PC-9 (cell line): ENCODE measurements around the gene SUPT5H. TPM values are rescaled to one million over a fixed set of nuclear protein-coding genes. Genes with fewer than 3 reads are reported as not detected.
A peak's percentile ranks its signal among the peaks of the same experiment; 100 is the strongest.

Experiments used
- BruUV-seq: library from RNA; stranded (reverse); fragments of 400-500 nt; replicated peaks from 2 replicates; lab custom pipeline; 2021; lab: Mats Ljungman, UMichigan
- CTCF ChIA-PET: fragments of 300-600 bp; sonication (Branson Sonifier 250); formaldehyde crosslinking; loops from one replicate; lab custom pipeline; 2022; ENCODE audit warnings: antibody characterized with exemption; lab: Charles Lee
- POLR2A ChIA-PET: fragments of 300-600 bp; sonication (Branson Sonifier 250); formaldehyde crosslinking; loops from one replicate; lab custom pipeline; 2022; ENCODE audit warnings: antibody characterized with exemption; ENCODE audit not compliant: unreplicated experiment; lab: Charles Lee
- DNase-seq, 2 experiments: peaks; one replicate each; pipeline versions ENCODE4 v3.0.0 to v3.0.0-alpha.2; 2015 to 2022; ENCODE audit warnings: mixed read lengths in 1 of 2
- H2AFZ ChIP-seq: fragments of 200-600 bp; sonication (generic); 2 replicates; pipeline ENCODE4 v1.8.1; 2017; ENCODE audit warnings: antibody characterized with exemption
- H3F3A ChIP-seq: fragments of 200-600 bp; sonication (generic); 2 replicates; pipeline ENCODE4 v1.8.1; 2017; ENCODE audit warnings: antibody characterized with exemption, mild to moderate bottlenecking, low read depth; ENCODE audit not compliant: insufficient read depth
- H3K27ac ChIP-seq: fragments of 200-600 bp; sonication (generic); 2 replicates; pipeline ENCODE4 v1.6.1; 2016; ENCODE audit warnings: mixed run types
- H3K27me3 ChIP-seq: fragments of 200-600 bp; sonication (generic); 2 replicates; pipeline ENCODE4 v1.6.1; 2016; ENCODE audit warnings: low read depth, mixed run types; ENCODE audit not compliant: insufficient read depth
- H3K36me3 ChIP-seq: fragments of 200-600 bp; sonication (generic); 2 replicates; pipeline ENCODE4 v1.6.1; 2016; ENCODE audit warnings: low read depth, mixed run types
- H3K4me1 ChIP-seq: fragments of 200-600 bp; sonication (generic); replicated peaks from 2 replicates; pipeline ENCODE4 v1.6.1; 2016; ENCODE audit warnings: mixed run types; ENCODE audit not compliant: insufficient read depth
- H3K4me2 ChIP-seq: fragments of 200-600 bp; sonication (generic); 2 replicates; pipeline ENCODE4 v1.6.1; 2017; ENCODE audit warnings: mixed run types
- H3K4me3 ChIP-seq: fragments of 200-600 bp; sonication (generic); 2 replicates; pipeline ENCODE4 v1.6.1; 2016; ENCODE audit warnings: mixed run types
- H3K79me2 ChIP-seq: fragments of 200-600 bp; sonication (generic); 2 replicates; pipeline ENCODE4 v1.6.1; 2017; ENCODE audit warnings: low read depth, mixed run types
- H3K9me2 ChIP-seq: fragments of 200-600 bp; sonication (generic); 2 replicates; pipeline ENCODE4 v1.8.1; 2017; ENCODE audit warnings: mild to moderate bottlenecking; ENCODE audit not compliant: insufficient read depth
- H3K9me3 ChIP-seq: fragments of 200-600 bp; sonication (generic); 2 replicates; pipeline ENCODE4 v1.8.1; 2016; ENCODE audit warnings: low read depth; ENCODE audit not compliant: insufficient read depth
- H4K20me1 ChIP-seq: fragments of 200-600 bp; sonication (generic); 2 replicates; pipeline ENCODE4 v1.8.1; 2017; ENCODE audit not compliant: insufficient read depth
- CTCF ChIP-seq: fragments of 200-600 bp; sonication (generic); conservative IDR thresholded peaks from 2 replicates; pipeline ENCODE4 v1.6.1; 2017; ENCODE audit warnings: mixed run types, antibody characterized with exemption, mild to moderate bottlenecking, moderate library complexity
- EZH2 ChIP-seq: fragments of 200-600 bp; sonication (generic); IDR thresholded peaks from 2 replicates; pipeline ENCODE4 v1.8.0; 2017; ENCODE audit warnings: antibody characterized with exemption, low read depth
- intact Hi-C: fragments of 100-400 bp; cut with micrococcal nuclease; formaldehyde crosslinking; loops from one replicate; pipeline ENCODE4 v1.10.0; 2022; ENCODE audit not compliant: unreplicated experiment
- total RNA-seq: library from RNA; stranded (reverse); gene quantifications from 2 replicates; pipeline ENCODE4 v1.2.3, GENCODE V29; 2021

SUPT5H gene
- total RNA-seq, 1 experiment from 2014 or later, result 118 TPM

- no peaks in the 10 kb centered on the region for H3K27me3 ChIP-seq
- peaks cover 21% of the 10 kb centered on the region for H3K4me1 ChIP-seq
- H3K27ac ChIP-seq, result no peak overlapping the region
- H2AFZ ChIP-seq, result no peak overlapping the region
- H3K9me2 ChIP-seq, result no peaks in the 10 kb centered on the region
- TF ChIP-seq CTCF, result no peak; the same call in 1 of the 2 replicates
- no peak for TF ChIP-seq EZH2
- peak overlapping the region; percentile 90 for H3K4me2 ChIP-seq
- no TSS peak for BruUV-seq
- peaks cover 4% of the 10 kb centered on the region; the same call in 1 of the 2 replicates for H3K79me2 ChIP-seq
- ChIA-PET POLR2A (interaction anchor here (0.6 to 1.2 kb wide), 3 partner anchors 15 to 86 kb away, joined by 4 to 21 read pairs (median 6); partner anchors contain the start of gene RPS16), CTCF (interaction anchor here (1.1 kb wide), 1 partner anchor 21 kb away, joined by 5 read pairs; the partner anchor contains the start of gene RPS16)
- intact Hi-C loops, result loop anchor here (1.0 to 5.0 kb wide), 4 partner anchors 23 to 452 kb away; partner anchors contain the start of genes FBXO27, MED29 and PAF1
- no peaks in the 10 kb centered on the region for H4K20me1 ChIP-seq
- peaks cover 33% of the 10 kb centered on the region; the same call in 1 of the 2 replicates for H3F3A ChIP-seq
- no peaks in the 10 kb centered on the region for H3K9me3 ChIP-seq
- peak overlapping the region; percentile 92; the same call in 1 of the 2 replicates for H3K4me3 ChIP-seq
- no peaks in the 10 kb centered on the region for H3K36me3 ChIP-seq
- peak; percentile 26 to 30 for DNase-seq
These were observed 31.3 kb upstream of the SUPT5H start for GRCh38 chr19:39413911-39414608.

GRCh38 chr19:39415111-39416046 lies 30.0 kb upstream of the SUPT5H start:
- no TSS peak for BruUV-seq
- Histone ChIP-seq H3K4me3 (no peak overlapping the region), H3F3A (peaks cover 25% of the 10 kb centered on the region; the same call in 1 of the 2 replicates), H3K27me3 (no peaks in the 10 kb centered on the region), H3K79me2 (peaks cover 4% of the 10 kb centered on the region; the same call in 1 of the 2 replicates), H3K9me3 (no peaks in the 10 kb centered on the region), H2AFZ (no peak overlapping the region), H3K4me1 (peaks cover 18% of the 10 kb centered on the region), H3K9me2 (no peaks in the 10 kb centered on the region), H4K20me1 (no peaks in the 10 kb centered on the region), H3K36me3 (no peaks in the 10 kb centered on the region), H3K4me2 (no peak overlapping the region), H3K27ac (no peak overlapping the region)
- intact Hi-C loops, result no loop called here
- CTCF ChIA-PET, result interaction anchor here (1.1 kb wide), 1 partner anchor 20 kb away, joined by 5 read pairs; the partner anchor contains the start of gene RPS16
- peak in 1 of 2 experiments; percentile 21 for DNase-seq
- TF ChIP-seq EZH2 (no peak), CTCF (no peak)
- POLR2A ChIA-PET, result no interaction called here
